ENCODE data around the gene CNNM1. TPM values are rescaled to one million over a fixed set of nuclear protein-coding genes. Genes with fewer than 3 reads are reported as not detected.

The CNNM1 gene
- total RNA-seq, 2 donors from 2014 or later, result 0.61 to 1.0 TPM

- Mint-ChIP-seq H3K9me3 (no peaks in the 10 kb centered on the region), H3K4me1 (no peaks in the 10 kb centered on the region), H3K27me3 (no peaks in the 10 kb centered on the region), H3K36me3 (ENCODE audit: low read depth) (peaks cover 56% of the 10 kb centered on the region), H3K27ac (no peak overlapping the region), H3K4me3 (no peak overlapping the region)
- no peak for ATAC-seq (replicated peaks)
These were observed 67.3 kb downstream of the CNNM1 start for GRCh38 chr10:99396471-99396870.

GRCh38 chr10:99399664-99400063 is 70.5 kb downstream of the CNNM1 start:
- no peak overlapping the region for H3K4me3 Mint-ChIP-seq

GRCh38 chr10:99403674-99404073 is 74.5 kb downstream of the CNNM1 start:
- no peaks in the 10 kb centered on the region for H3K9me3 Mint-ChIP-seq
- no peaks in the 10 kb centered on the region for H3K4me1 Mint-ChIP-seq
- peaks cover 82% of the 10 kb centered on the region for H3K36me3 Mint-ChIP-seq (ENCODE audit: low read depth)
- ATAC-seq (replicated peaks), result no peak
- no peak overlapping the region for H3K4me3 Mint-ChIP-seq
- H3K27me3 Mint-ChIP-seq, result no peaks in the 10 kb centered on the region
- H3K27ac Mint-ChIP-seq, result no peak overlapping the region

More at GRCh38 chr10:99399664-99400063, 70.5 kb downstream of the CNNM1 start:
- H3K9me3 Mint-ChIP-seq, result no peaks in the 10 kb centered on the region
- peaks cover 87% of the 10 kb centered on the region for H3K36me3 Mint-ChIP-seq (ENCODE audit: low read depth)
- no peaks in the 10 kb centered on the region for H3K4me1 Mint-ChIP-seq
- H3K27me3 Mint-ChIP-seq, result no peaks in the 10 kb centered on the region
- no peak overlapping the region for H3K27ac Mint-ChIP-seq
- ATAC-seq (replicated peaks), result no peak

GRCh38 chr10:99406149-99406548 is 77.0 kb downstream of the CNNM1 start:
- Mint-ChIP-seq H3K27ac (no peak overlapping the region), H3K27me3 (no peaks in the 10 kb centered on the region), H3K36me3 (ENCODE audit: low read depth) (peaks cover 61% of the 10 kb centered on the region), H3K9me3 (no peaks in the 10 kb centered on the region), H3K4me1 (no peaks in the 10 kb centered on the region), H3K4me3 (no peak overlapping the region)
- no peak for ATAC-seq (replicated peaks)

- Mint-ChIP-seq H3K4me1 (no peaks in the 10 kb centered on the region), H3K4me3 (no peak overlapping the region), H3K36me3 (ENCODE audit: low read depth) (peaks cover 32% of the 10 kb centered on the region), H3K27ac (no peak overlapping the region), H3K9me3 (no peaks in the 10 kb centered on the region), H3K27me3 (no peaks in the 10 kb centered on the region)
- ATAC-seq (replicated peaks), result no peak
These were observed 81.0 kb downstream of the CNNM1 start for GRCh38 chr10:99410146-99410545.

- no peak overlapping the region for H3K27ac Mint-ChIP-seq
- ATAC-seq (replicated peaks), result no peak
- no peaks in the 10 kb centered on the region for H3K27me3 Mint-ChIP-seq
- no peak overlapping the region for H3K4me3 Mint-ChIP-seq
- H3K36me3 Mint-ChIP-seq (ENCODE audit: low read depth), result peaks cover 31% of the 10 kb centered on the region
- no peaks in the 10 kb centered on the region for H3K9me3 Mint-ChIP-seq
- no peaks in the 10 kb centered on the region for H3K4me1 Mint-ChIP-seq
These were observed 81.7 kb downstream of the CNNM1 start for GRCh38 chr10:99410876-99411275.

- no peak overlapping the region for H3K4me3 Mint-ChIP-seq
- H3K9me3 Mint-ChIP-seq, result no peaks in the 10 kb centered on the region
- H3K4me1 Mint-ChIP-seq, result no peaks in the 10 kb centered on the region
- H3K27me3 Mint-ChIP-seq, result no peaks in the 10 kb centered on the region
- H3K36me3 Mint-ChIP-seq (ENCODE audit: low read depth), result peaks cover 29% of the 10 kb centered on the region
- no peak overlapping the region for H3K27ac Mint-ChIP-seq
- no peak for ATAC-seq (replicated peaks)
These were observed 82.4 kb downstream of the CNNM1 start for GRCh38 chr10:99411546-99411945.

GRCh38 chr10:99412099-99412498 is 82.9 kb downstream of the CNNM1 start:
- H3K9me3 Mint-ChIP-seq, result no peaks in the 10 kb centered on the region
- ATAC-seq (replicated peaks), result no peak
- no peak overlapping the region for H3K4me3 Mint-ChIP-seq
- no peaks in the 10 kb centered on the region for H3K4me1 Mint-ChIP-seq
- H3K27me3 Mint-ChIP-seq, result no peaks in the 10 kb centered on the region
- H3K36me3 Mint-ChIP-seq (ENCODE audit: low read depth), result peaks cover 25% of the 10 kb centered on the region
- no peak overlapping the region for H3K27ac Mint-ChIP-seq

GRCh38 chr10:99418910-99419624 is 89.9 kb downstream of the CNNM1 start:
- H3K27me3 Mint-ChIP-seq, result no peaks in the 10 kb centered on the region
- no peaks in the 10 kb centered on the region for H3K4me1 Mint-ChIP-seq
- ATAC-seq (replicated peaks), result no peak
- no peak overlapping the region for H3K4me3 Mint-ChIP-seq
- peaks cover 61% of the 10 kb centered on the region for H3K36me3 Mint-ChIP-seq (ENCODE audit: low read depth)
- H3K27ac Mint-ChIP-seq, result peak overlapping the region; percentile 18
- no peaks in the 10 kb centered on the region for H3K9me3 Mint-ChIP-seq

GRCh38 chr10:99419688-99420087 is 90.5 kb downstream of the CNNM1 start:
- Mint-ChIP-seq H3K4me1 (peaks cover under 1% of the 10 kb centered on the region), H3K27ac (peak overlapping the region; percentile 18), H3K27me3 (no peaks in the 10 kb centered on the region), H3K9me3 (no peaks in the 10 kb centered on the region), H3K4me3 (no peak overlapping the region), H3K36me3 (ENCODE audit: low read depth) (peaks cover 64% of the 10 kb centered on the region)
- no peak for ATAC-seq (replicated peaks)

GRCh38 chr10:99421233-99421739 is 92.1 kb downstream of the CNNM1 start:
- peaks cover 65% of the 10 kb centered on the region for H3K36me3 Mint-ChIP-seq (ENCODE audit: low read depth)
- H3K27ac Mint-ChIP-seq, result no peak overlapping the region
- no peaks in the 10 kb centered on the region for H3K27me3 Mint-ChIP-seq
- H3K4me3 Mint-ChIP-seq, result no peak overlapping the region
- no peaks in the 10 kb centered on the region for H3K9me3 Mint-ChIP-seq
- H3K4me1 Mint-ChIP-seq, result peaks cover 9% of the 10 kb centered on the region
- no peak for ATAC-seq (replicated peaks)

- H3K27ac Mint-ChIP-seq, result no peak overlapping the region
These were observed 93.5 kb downstream of the CNNM1 start for GRCh38 chr10:99422529-99423096.

GRCh38 chr10:99424656-99425055 is 95.5 kb downstream of the CNNM1 start:
- H3K27me3 Mint-ChIP-seq, result no peaks in the 10 kb centered on the region
- H3K4me3 Mint-ChIP-seq, result no peak overlapping the region
- H3K36me3 Mint-ChIP-seq (ENCODE audit: low read depth), result peaks cover 37% of the 10 kb centered on the region
- H3K9me3 Mint-ChIP-seq, result no peaks in the 10 kb centered on the region
- H3K27ac Mint-ChIP-seq, result peak overlapping the region; percentile 4
- peaks cover 15% of the 10 kb centered on the region for H3K4me1 Mint-ChIP-seq
- no peak for ATAC-seq (replicated peaks)

More at GRCh38 chr10:99422529-99423096, 93.5 kb downstream of the CNNM1 start:
- no peak for ATAC-seq (replicated peaks)
- Mint-ChIP-seq H3K4me3 (no peak overlapping the region), H3K36me3 (ENCODE audit: low read depth) (peaks cover 58% of the 10 kb centered on the region), H3K9me3 (no peaks in the 10 kb centered on the region), H3K27me3 (no peaks in the 10 kb centered on the region), H3K4me1 (peaks cover 9% of the 10 kb centered on the region)

- Mint-ChIP-seq H3K36me3 (ENCODE audit: low read depth) (peaks cover 32% of the 10 kb centered on the region), H3K27ac (peak overlapping the region; percentile 4), H3K4me1 (peaks cover 18% of the 10 kb centered on the region), H3K9me3 (no peaks in the 10 kb centered on the region), H3K4me3 (no peak overlapping the region), H3K27me3 (no peaks in the 10 kb centered on the region)
- ATAC-seq (replicated peaks), result no peak
These were observed 96.0 kb downstream of the CNNM1 start for GRCh38 chr10:99425204-99425603.

GRCh38 chr10:99426689-99427088 is 97.5 kb downstream of the CNNM1 start:
- peaks cover 22% of the 10 kb centered on the region for H3K4me1 Mint-ChIP-seq
- no peaks in the 10 kb centered on the region for H3K9me3 Mint-ChIP-seq
- H3K27ac Mint-ChIP-seq, result no peak overlapping the region
- ATAC-seq (replicated peaks), result no peak
- H3K36me3 Mint-ChIP-seq (ENCODE audit: low read depth), result peaks cover 35% of the 10 kb centered on the region
- no peaks in the 10 kb centered on the region for H3K27me3 Mint-ChIP-seq
- H3K4me3 Mint-ChIP-seq, result no peak overlapping the region

All from activated T-helper 17 cell treated with anti-CD3 and anti-CD28 coated beads, Interleukin-2, amount 50 U/mL, for 72 hours (primary cell).